GM18858 (cell line): ENCODE results near the gene GPRIN2.
"Not testable (repeated sequence)": the region's sequence is repeated elsewhere in the genome, so short reads cannot be mapped to it uniquely, and the experiment has no call there.

ENCODE experiments used
- ATAC-seq: cut with Tn5 transposase; IDR thresholded peaks from one replicate; pipeline ENCODE4 v1.9.1; 2021; ENCODE audit not compliant: unreplicated experiment

Gene GPRIN2

DNA sequence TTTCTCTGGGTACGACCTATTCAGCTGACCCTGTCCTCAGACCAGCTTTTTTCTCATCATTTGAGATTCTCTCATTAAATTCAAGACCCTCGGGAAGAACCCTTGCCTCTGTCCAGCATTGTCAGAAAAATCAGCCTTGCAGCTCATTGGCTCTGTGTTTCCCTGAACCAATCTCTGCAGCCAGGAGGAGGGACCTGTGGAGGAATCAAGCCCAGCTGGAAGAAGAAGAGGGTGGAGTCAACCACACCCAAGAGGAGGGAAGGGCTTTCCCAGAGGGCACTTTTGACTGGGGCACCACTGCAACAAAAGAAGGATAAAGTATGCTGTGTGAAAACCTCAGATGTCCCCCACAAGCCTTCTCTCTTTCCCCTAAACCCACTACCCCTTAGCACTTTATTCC lies 14.2 kb upstream of the GPRIN2 start:
- ATAC-seq, result not testable (repeated sequence)

DNA sequence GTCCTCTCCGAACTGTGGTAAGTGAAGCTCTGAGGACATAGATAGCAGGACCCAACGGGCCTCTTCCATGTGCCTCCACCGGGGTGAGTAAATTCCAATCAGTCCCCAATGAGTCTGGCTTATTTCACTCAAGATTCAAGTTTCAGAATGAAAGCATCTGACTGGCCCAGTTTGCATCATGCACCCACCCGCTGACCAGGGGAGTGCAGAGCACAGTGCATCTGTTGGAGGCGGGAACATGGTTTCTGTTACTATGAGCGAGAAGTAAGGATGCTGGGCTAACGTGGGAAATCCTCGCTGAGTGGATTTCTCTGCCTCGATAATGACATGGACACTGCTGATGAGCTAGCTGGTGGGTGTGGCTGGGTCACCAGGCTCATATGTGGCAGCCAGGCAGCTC lies 10.7 kb upstream of the GPRIN2 start:
- ATAC-seq, result not testable (repeated sequence)

DNA sequence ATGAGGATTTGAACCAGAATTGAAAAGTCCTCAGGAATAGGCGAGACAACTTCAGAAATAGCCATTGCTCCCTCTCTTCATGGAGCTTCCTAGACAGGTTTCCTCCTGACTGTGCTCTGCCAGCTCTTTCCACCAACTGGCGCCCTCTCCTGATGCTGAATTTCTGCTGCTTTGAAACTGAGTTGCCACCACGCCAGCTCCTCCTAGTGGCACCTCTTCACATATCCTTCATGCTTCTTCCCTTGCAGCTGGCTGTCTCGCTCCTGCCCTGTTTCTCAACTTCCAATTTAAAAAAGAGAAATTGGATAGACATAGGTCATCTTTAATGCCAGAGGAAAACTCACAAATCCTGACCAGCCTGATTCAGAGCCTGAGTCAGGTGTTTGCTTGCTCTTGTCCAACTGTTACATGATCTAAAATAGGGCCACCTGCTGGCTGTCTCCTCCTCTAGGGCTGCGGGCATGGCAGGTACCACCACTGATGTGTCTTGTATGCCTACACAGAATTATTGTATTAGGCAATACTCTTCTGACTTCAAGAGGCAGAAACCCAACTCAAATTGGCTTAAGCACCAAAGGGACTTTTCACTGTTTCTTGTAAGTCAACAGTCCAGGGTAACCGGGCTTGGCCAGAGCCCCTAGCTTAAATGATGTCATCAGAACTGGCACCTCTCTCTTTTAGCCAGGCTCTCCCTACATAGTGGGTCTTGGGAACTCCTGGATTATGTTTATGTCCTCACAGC lies 9.3 kb upstream of the GPRIN2 start:
- ATAC-seq, result not testable (repeated sequence)

GRCh38 chr10:46560952-46561351 lies 4.5 kb upstream of the GPRIN2 start:
- ATAC-seq, result no peak

DNA sequence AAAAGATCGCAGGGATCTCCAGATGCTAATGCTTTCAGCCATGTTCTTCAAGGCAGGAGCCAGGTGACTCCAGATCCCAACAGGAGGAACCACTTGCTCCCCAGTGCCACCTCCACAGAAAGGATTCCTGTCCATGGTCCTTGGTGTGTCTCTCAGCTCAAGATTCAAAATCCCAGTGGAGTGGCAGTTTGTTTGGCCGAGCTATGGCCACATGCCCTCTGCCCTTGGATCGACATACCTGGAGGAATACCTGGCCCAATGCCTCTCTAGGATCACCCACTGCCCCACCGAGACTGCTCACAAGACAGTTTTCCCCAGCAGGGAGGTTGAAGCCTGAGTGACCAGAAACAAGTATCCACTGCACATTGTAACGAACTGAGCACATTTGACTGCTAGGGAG lies 3.9 kb upstream of the GPRIN2 start:
- no peak for ATAC-seq

- ATAC-seq, result no peak
Measured at GRCh38 chr10:46559231-46559671, 2.8 kb upstream of the GPRIN2 start.

DNA sequence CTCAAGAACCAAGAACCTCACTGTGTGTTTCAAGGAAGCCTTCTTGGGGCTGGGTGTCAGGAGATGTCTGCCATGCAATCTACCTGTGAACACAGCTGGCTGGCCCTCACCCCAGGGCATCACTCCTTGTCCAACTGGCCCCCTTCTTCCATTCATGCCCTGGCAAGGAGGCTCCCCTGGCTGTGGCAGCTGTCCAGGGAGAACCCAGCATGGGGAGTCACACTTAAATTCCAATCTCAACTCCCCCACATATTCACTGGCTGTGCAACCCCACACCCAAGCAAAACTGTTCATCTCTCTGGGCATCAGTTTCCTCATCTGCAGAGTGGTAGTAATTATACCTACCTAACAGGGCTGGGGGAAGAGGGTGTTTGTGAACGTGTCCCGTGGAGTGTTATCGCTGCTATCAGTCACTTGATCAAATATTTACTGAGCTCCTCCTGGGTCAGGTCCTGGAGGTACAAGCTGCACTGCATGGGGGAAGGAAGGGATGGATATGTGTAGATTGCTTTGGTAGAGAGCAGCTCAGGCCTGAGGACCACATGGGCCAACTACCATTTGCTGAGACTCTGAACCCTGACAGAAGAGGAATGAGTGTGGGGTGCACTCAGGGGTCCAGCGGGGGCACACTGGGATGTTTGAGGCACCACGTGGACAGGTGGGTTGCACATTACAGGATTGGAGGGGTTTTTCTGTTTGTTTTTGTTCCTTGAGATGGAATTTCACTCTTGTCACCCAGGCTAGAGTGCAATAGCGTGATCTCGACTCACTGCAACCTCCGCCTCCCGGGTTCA lies 2.1 kb upstream of the GPRIN2 start:
- ATAC-seq, result no peak

GRCh38 chr10:46558122-46558391 lies 1.6 kb upstream of the GPRIN2 start:
- ATAC-seq, result no peak

- no peak for ATAC-seq
Measured at GRCh38 chr10:46557319-46558121, 1.1 kb upstream of the GPRIN2 start.

- ATAC-seq, result no peak
Measured at GRCh38 chr10:46555713-46556514, 544 bp downstream of the GPRIN2 start.

DNA sequence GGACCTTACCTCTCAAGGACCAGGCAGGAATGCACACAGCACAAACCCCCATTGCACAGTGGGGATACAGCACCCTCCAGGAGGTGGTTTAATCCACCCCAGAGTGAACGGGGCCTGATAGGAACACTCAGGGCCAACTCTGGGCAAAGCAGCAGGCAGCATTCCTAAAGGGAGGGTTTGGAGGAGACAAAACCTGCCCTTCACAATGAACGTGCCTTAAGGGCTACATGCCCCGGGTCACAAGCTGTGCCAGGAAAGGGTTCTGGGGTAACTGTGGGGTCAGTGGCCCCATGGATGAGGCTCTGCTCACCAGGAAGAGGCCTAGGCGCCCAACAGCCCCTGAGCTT lies 1.1 kb downstream of the GPRIN2 start:
- ATAC-seq, result no peak

- ATAC-seq, result no peak
Measured at GRCh38 chr10:46554166-46554781, 2.2 kb downstream of the GPRIN2 start.

DNA sequence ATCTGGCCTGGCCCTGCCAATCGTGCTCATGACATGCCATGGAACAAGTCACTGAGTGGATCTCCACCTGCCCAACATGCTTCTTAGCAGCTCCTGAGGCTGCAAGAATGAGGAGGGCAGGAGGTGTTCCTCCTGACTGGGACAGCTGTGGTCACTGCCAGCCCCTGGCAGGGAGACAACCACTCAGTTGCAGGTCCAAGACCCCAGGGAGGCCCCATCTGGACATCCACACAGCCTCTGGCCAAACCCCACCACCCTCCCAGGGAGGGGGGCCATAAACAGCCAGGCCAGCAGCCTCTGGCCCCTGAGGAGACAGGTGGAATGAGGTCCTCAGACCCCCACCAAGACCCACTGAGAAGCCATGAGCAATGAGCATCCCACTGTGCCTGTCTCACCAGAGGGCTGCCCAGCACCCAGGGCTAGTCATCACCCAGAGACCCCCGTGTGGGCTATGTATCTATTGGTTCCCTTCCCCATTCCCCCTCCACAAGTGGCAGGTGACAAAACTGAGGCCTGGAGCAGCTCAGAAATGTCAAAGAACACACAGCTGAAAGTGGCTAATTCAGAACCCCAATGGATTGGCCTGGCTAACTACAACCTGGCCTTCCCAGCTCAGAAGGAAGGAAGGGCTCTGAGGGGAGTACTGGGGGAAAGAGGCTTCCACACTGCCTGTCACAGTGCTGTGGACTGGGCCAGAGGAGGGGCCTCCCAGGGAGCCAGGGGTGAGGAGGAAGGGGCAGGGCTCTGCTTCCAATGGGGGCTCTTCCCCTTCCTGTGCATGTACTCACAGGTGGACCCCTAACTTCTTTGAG lies 3.0 kb downstream of the GPRIN2 start:
- ATAC-seq, result no peak

DNA sequence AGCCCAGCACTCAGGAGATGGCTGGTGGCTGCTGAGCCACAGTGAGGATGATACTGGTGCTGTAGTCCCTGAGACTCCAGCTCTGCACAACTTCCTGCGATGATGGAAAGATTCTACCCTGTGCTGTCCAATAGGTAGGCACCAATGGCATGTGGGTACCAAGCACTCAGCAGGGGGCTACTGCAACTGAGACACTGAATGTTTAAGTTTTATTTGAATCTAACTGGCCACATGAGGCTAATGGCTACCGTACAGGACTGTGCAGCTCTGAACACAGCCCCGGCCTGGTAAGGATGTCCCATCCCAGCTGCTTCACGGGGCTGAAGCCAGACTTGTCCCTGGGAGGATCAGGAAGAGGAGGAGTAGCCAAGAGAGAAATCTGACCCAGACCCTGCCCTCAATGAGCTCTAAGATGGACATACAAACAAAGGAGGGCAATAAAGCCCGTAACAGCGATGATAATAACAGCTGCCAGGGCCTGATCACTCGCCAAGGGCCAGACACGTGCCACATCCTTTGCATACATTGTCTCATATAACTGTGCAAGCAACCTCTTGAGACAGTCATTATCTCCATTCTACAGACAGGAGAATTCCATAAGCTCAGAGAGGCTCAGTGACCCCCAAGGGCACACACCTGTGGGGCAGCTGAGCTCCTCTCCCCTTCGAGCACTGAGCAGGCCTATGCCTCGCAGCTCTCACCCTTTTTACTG lies 3.8 kb downstream of the GPRIN2 start:
- ATAC-seq, result no peak

DNA sequence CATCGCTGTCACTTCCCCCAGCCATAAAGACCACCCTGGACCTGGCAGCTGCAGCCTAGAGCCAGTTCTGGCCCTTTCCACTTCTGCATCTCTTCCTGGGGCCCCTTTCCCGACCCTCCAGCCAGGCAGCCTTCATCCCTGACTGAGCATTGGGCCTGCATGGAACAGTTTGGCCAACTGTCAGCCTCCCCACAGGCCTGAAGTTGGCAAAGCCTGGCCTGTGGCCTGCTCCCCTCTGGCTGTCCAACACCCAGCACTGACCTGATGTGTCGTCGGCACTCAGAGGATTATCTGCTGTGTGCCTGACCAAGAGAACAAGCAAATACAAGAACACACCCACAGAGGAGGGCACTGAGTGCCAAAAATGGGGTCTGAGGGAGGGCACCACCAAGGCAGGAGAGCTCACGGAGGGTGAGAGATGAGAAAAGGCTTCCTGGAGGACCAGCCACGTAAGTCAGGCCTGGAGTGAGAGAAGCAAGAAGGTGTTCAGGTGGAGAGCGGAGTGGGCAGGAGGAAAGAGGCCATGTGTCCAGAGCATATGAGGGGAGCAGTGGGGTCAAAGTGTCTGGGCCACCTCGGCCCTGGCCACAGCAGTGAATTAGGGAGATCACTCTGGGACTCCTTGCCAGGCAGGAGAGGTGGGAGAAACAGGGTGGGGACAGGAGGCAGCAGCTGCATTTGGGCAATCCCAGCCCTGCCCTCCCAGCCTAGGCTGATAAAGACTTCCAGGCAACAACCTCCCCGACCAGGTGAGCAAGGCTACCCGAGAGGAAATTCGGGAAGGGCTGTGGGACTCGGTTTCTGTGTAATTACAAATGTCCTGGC lies 4.5 kb downstream of the GPRIN2 start:
- ATAC-seq, result no peak

DNA sequence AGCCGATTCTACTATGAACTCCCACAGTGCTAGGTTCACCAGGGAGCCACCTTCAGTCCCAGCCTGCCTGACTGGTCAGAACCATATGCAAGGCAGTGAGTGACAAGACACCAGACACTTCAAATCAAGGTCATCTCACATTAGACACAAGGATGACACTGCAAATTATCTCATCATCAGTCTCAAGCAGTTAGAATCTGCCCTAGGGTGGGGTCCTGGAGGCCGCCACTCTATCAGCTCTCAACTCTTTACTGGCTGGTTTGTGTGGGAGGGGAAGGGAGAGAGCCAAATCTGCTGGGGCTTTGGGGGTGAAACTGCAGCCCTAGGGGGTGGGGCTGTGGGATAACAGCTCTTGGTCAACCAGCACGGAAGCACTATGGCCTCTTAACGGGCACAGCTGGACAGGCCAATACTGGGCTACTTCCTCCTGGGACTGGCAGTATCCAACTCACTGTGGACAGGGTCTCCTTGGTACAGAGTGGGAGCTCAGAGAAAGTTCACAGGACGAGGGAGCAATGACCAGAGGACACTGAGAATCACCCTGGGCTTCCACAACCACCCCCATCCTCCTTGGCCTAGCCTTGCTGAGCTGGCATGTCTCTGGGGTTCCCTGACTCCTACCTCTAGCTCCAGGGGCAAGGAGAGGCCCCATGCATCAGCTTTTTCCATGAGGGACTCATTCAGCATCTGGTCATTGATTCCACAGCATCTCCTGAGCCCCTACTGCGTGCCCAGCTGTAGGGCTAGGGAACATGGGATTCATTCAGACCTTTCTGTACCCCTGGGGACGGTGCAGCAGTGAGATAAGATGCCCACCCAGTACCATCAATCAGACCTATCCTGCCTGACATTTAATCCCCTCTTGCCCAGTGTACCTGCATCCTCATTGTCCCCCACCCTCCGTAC lies 5.4 kb downstream of the GPRIN2 start:
- no peak for ATAC-seq

DNA sequence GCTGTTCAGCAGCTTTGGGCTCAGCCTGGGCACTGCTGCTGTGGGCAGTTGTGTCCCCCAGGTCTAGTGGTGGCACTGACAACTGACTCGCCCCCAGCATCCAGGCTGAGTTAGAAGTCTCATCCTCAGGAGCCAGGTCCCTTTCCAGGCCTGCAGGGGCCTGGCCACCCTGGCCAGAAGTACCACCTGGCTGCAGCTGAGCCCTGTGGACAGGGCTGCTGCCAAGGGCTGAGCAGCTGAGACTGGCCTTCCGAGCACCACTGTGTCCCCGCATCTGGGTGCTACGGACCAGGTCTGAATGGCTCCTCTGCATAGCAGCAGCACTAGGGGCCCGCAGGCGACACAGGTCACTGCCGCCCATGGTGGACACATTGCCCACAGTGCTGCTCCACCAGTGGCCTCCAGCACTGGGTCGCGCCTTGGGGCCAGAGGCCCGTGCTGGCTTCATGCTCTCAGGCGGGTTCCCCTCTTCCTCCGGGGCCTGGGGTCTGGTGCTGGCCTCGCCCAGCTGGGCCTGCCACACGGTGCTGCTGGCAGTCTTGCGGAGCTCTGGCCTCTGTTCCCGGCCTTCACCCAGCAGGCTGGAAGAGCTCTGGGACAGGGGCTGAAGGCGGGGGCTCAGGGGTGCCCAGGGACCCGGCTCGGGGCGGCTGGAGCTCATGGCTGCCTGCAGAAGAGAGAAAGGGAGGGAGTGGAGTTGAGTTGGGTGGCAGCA lies 6.2 kb downstream of the GPRIN2 start:
- no peak for ATAC-seq
